Neural cell (in vitro differentiated cells): ENCODE measurements around the gene GARIN5A.

ENCODE experiments used
- CTCF ChIP-seq: fragments of 450-650 bp; IDR thresholded peaks from 2 replicates; pipeline ENCODE4 v1.5.1; 2014; ENCODE audit warnings: antibody characterized with exemption, mild to moderate bottlenecking, moderate library complexity; ENCODE audit not compliant: poor library complexity, severe bottlenecking
- EP300 ChIP-seq: fragments of 450-650 bp; conservative IDR thresholded peaks from 2 replicates; pipeline ENCODE4 v1.6.1; 2014; ENCODE audit warnings: antibody characterized with exemption, mild to moderate bottlenecking, moderate library complexity; ENCODE audit not compliant: poor library complexity, severe bottlenecking
- REST ChIP-seq: IDR thresholded peaks from 2 replicates; pipeline ENCODE4 v1.6.1; 2012; ENCODE audit warnings: borderline replicate concordance

GRCh38 chr19:50480281-50481111, 3.8 kb upstream of the GARIN5A start:
- TF ChIP-seq CTCF (no peak), EP300 (no peak), REST (no peak)
